Spinal cord (tissue), 10 donors: ENCODE results near the gene ZNF212. TPM values are rescaled to one million over a fixed set of nuclear protein-coding genes. Genes with fewer than 3 reads are reported as not detected.

ENCODE experiments used
- DNase-seq, 6 donors: peaks; one replicate each; pipeline versions ENCODE4 v3.0.0 to v3.0.0-alpha.2; 2013 to 2015; ENCODE audit warnings: low spot score in 6 of 6, low read depth in 4 of 6
- H3K27ac ChIP-seq: one replicate; pipeline ENCODE4 v1.5.1; 2013; ENCODE audit warnings: low read depth, low read length, control low read depth
- H3K27me3 ChIP-seq: one replicate; pipeline ENCODE4 v1.6.1; 2013; ENCODE audit warnings: low read length; ENCODE audit not compliant: control insufficient read depth, insufficient read depth
- H3K36me3 ChIP-seq: one replicate; pipeline ENCODE4 v1.6.1; 2013; ENCODE audit warnings: low read length; ENCODE audit not compliant: control insufficient read depth, insufficient read depth
- H3K4me1 ChIP-seq: one replicate; pipeline ENCODE4 v1.6.1; 2013; ENCODE audit warnings: low read length; ENCODE audit not compliant: control insufficient read depth, insufficient read depth
- H3K4me3 ChIP-seq: one replicate; pipeline ENCODE4 v1.5.1; 2013; ENCODE audit warnings: low read depth, low read length, control low read depth
- H3K9me3 ChIP-seq: one replicate; pipeline ENCODE4 v1.6.1; 2013; ENCODE audit warnings: low read length; ENCODE audit not compliant: control insufficient read depth, insufficient read depth
- WGBS: methylation state at CpG from one replicate; pipeline ENCODE4 v1.1.5; 2013; ENCODE audit warnings: missing lambda C conversion rate; ENCODE audit not compliant: insufficient coverage; 5-methylcytosine and 5-hydroxymethylcytosine counted together
- long read RNA-seq, 4 donors: transcript quantifications; one replicate each; lab custom pipeline, GENCODE V29; 2026
- polyA plus RNA-seq, 2 donors: library from polyadenylated mRNA; unstranded; fragments of 120-200 nt; gene quantifications; one replicate each; pipeline ENCODE4 v1.2.1, GENCODE V29; 2013; ENCODE audit not compliant: insufficient read length in 2 of 2
- total RNA-seq, 2 donors: library from RNA; depleted of rRNA in 1 of 2; stranded (reverse); fragments of 120-200 nt in 1 of 2; fragments of >200 nt in 1 of 2; gene quantifications; one replicate each; pipeline versions ENCODE4 v1.2.3 to v1.2.4, GENCODE V29; 2013 to 2014
- donor health status: healthy.

The ZNF212 gene
- total RNA-seq (1 to 10 TPM; 5.4 to 6.8 TPM), polyA plus RNA-seq (10 to 100 TPM; 12.3 to 16.6 TPM)
- long read RNA-seq, donor 1 = 0 reads
- long read RNA-seq, donor 2 = 0 reads
- long read RNA-seq, donor 3, partial matches to known transcripts = 0 of 1 reads
- long read RNA-seq, donor 3, other reads (novel, unspliced or antisense) = 0 of 1 reads
- long read RNA-seq, donor 4, partial matches to known transcripts = 0 of 1 reads
- long read RNA-seq, donor 4, other reads (novel, unspliced or antisense) = 0 of 1 reads

GRCh38 chr7:149239345-149240143, at the start of gene ZNF212:
TSS of gene ZNF212 (plus strand) at chr7:149239651. CDS start at chr7:149239779, 128 bp downstream.
- H3K9me3 ChIP-seq = no peaks in the 10 kb centered on the region
- peak; percentile 58 to 96 (median 82) for DNase-seq
- H3K27ac ChIP-seq = peak within 1 kb of the TSS; percentile 40
- H3K36me3 ChIP-seq = no peaks in the 10 kb centered on the region
- H3K4me1 ChIP-seq = peaks cover 6% of the 10 kb centered on the region
- WGBS = 0% methylated on average over 56 of the region's 64 CpGs
- H3K27me3 ChIP-seq = no peaks in the 10 kb centered on the region
- H3K4me3 ChIP-seq = peak within 1 kb of the TSS; percentile 81

GRCh38 chr7:149191851-149192250, 47.6 kb upstream of the ZNF212 start:
- Histone ChIP-seq H3K9me3 (no peaks in the 10 kb centered on the region), H3K4me1 (peaks cover 9% of the 10 kb centered on the region), H3K36me3 (peaks cover 6% of the 10 kb centered on the region), H3K27ac (no peak overlapping the region), H3K4me3 (no peak overlapping the region), H3K27me3 (no peaks in the 10 kb centered on the region)
- WGBS = 50% methylated on average over 2 of the region's 5 CpGs
- no peak for DNase-seq

GRCh38 chr7:149194799-149195179, 44.7 kb upstream of the ZNF212 start:
- Histone ChIP-seq H3K4me1 (peaks cover 15% of the 10 kb centered on the region), H3K36me3 (peaks cover 28% of the 10 kb centered on the region), H3K27ac (peak overlapping the region; percentile 85), H3K9me3 (no peaks in the 10 kb centered on the region), H3K4me3 (peak overlapping the region; percentile 78), H3K27me3 (no peaks in the 10 kb centered on the region)
- DNase-seq = no peak
- WGBS = 88% methylated on average over 3 of the region's 4 CpGs

GRCh38 chr7:149195180-149196150, 44.0 kb upstream of the ZNF212 start, which contains the start of gene ZNF282:
TSS of gene ZNF282 (plus strand) at chr7:149195546. CDS start at chr7:149195590, 44 bp downstream.
- H3K4me1 ChIP-seq = peaks cover 15% of the 10 kb centered on the region
- peak; percentile 73 to 96 (median 78) for DNase-seq
- H3K9me3 ChIP-seq = no peaks in the 10 kb centered on the region
- H3K4me3 ChIP-seq = peak within 1 kb of the TSS; percentile 78
- H3K36me3 ChIP-seq = peaks cover 32% of the 10 kb centered on the region
- peak within 1 kb of the TSS; percentile 85 for H3K27ac ChIP-seq
- WGBS = under 1% methylated on average over 90 of the region's 97 CpGs
- H3K27me3 ChIP-seq = no peaks in the 10 kb centered on the region

- Histone ChIP-seq H3K36me3 (peaks cover 40% of the 10 kb centered on the region), H3K4me3 (peak overlapping the region; percentile 67), H3K27ac (peak overlapping the region; percentile 42), H3K27me3 (no peaks in the 10 kb centered on the region), H3K4me1 (peaks cover 15% of the 10 kb centered on the region), H3K9me3 (no peaks in the 10 kb centered on the region)
- DNase-seq = peak in 1 of 6 donors; percentile 20
- 4% methylated on average over 9 of the region's 17 CpGs for WGBS
Observed at GRCh38 chr7:149196151-149196704, 43.2 kb upstream of the ZNF212 start.

- no peak for DNase-seq
- no peak overlapping the region for H3K27ac ChIP-seq
- 25% methylated on average over 5 of the region's 7 CpGs for WGBS
Observed at GRCh38 chr7:149196705-149197171, 42.7 kb upstream of the ZNF212 start.

GRCh38 chr7:149197675-149198074, 41.8 kb upstream of the ZNF212 start:
- peaks cover 53% of the 10 kb centered on the region for H3K36me3 ChIP-seq
- no peak overlapping the region for H3K4me3 ChIP-seq
- H3K4me1 ChIP-seq = peaks cover 15% of the 10 kb centered on the region
- no peak overlapping the region for H3K27ac ChIP-seq
- H3K9me3 ChIP-seq = no peaks in the 10 kb centered on the region
- no peaks in the 10 kb centered on the region for H3K27me3 ChIP-seq
- DNase-seq = no peak
- WGBS = 92% methylated on average over 2 of the region's 4 CpGs

More at GRCh38 chr7:149196705-149197171, 42.7 kb upstream of the ZNF212 start:
- Histone ChIP-seq H3K9me3 (no peaks in the 10 kb centered on the region), H3K4me3 (peak overlapping the region; percentile 67), H3K4me1 (peaks cover 15% of the 10 kb centered on the region), H3K36me3 (peaks cover 45% of the 10 kb centered on the region), H3K27me3 (no peaks in the 10 kb centered on the region)

- DNase-seq = no peak
- H3K4me3 ChIP-seq = no peak overlapping the region
- H3K9me3 ChIP-seq = no peaks in the 10 kb centered on the region
- H3K27ac ChIP-seq = no peak overlapping the region
- 91% methylated on average over 19 of the region's 22 CpGs for WGBS
- no peaks in the 10 kb centered on the region for H3K27me3 ChIP-seq
- H3K36me3 ChIP-seq = peaks cover 56% of the 10 kb centered on the region
- peaks cover 15% of the 10 kb centered on the region for H3K4me1 ChIP-seq
Observed at GRCh38 chr7:149198161-149198816, 41.2 kb upstream of the ZNF212 start.
